ENCODE data around the gene PPIL3. TPM values are rescaled to one million over a fixed set of nuclear protein-coding genes. Genes with fewer than 3 reads are reported as not detected.

The PPIL3 gene
- polyA plus RNA-seq, 1 donor (not counting 4 experiments of a cell fraction or from before 2014, with no cell fraction given) = 84.0 TPM

DNA sequence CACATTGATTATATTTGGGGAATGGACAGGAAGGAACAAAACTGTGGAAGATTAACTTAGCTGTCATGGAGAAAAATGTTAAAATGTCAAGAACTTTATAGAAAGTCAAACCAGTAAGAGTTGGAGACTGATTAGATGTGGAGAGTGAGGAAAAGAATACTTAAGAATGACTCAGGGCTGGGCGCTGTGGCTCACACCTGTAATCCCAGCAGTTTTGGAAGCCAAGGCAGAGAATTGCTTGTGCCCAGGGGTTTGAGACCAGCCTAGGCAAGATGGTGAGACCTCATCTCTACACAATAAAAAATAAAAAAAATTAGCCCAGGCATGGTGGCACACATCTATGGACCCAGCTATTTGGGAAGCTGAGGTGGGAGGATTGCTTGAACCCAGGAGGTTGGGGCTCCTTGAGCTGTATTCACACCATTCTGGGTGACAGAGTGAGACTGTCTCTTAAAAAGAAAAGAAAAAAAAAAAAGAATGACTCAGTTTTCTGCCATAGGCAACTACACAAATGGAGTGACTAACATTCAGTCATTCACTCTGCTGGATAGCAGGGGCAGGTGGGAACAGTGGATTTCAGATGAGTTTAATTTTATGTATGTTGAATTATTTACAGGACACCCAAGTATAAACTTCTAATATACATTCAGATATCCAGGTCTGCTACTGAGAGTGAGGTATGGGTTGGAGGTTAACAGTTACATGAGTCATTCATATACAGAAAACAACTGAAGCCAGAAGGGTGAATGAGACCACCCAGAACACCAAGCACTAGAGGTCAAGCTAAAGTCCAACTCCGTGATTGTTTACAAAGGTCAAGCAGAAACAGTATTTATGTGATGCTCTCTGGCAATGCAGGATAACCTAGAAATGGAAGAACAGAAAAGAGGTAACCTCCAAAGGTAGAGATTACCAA is 40.7 kb upstream of the PPIL3 start:
- peaks cover 10 to 12% of the 10 kb centered on the region in 2 experiments for H3K36me3 ChIP-seq (ENCODE audit: control insufficient read depth in 2 of 2, extremely low read depth in 1 of 2, insufficient read depth in 2 of 2, low read length in 2 of 2)
- no peaks in the 10 kb centered on the region for H4K20me1 ChIP-seq (ENCODE audit: control insufficient read depth, extremely low read depth, insufficient read depth, low read length)

DNA sequence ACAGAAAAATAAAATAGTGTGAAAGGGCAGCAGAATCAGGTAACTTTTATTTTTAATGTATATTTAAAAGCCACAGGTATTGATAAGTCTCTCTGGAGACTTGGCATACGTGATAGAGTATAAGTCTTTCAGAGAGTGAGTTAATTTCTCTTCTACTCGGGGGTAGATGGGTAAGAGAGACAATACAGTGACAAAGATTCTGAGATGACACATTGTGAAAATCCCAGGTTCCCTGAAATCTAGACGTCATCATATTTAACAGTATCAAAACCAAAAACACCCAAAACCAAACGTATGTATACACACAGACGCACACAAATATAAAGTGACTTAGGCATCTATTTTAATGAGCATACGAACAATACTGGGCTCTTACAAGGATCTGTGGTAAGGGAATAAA is 33.6 kb upstream of the PPIL3 start:
- no peaks in the 10 kb centered on the region for H3K4me1 ChIP-seq (ENCODE audit: control insufficient read depth, extremely low read depth, insufficient read depth, low read length)
- H2AFZ ChIP-seq (ENCODE audit: control insufficient read depth, low read length) = no peak overlapping the region
- no peak overlapping the region for H3K27ac ChIP-seq (ENCODE audit: control insufficient read depth, insufficient read depth, low read length)
- H3K36me3 ChIP-seq (ENCODE audit: control insufficient read depth in 2 of 2, extremely low read depth in 1 of 2, insufficient read depth in 2 of 2, low read length in 2 of 2) = peaks cover 9 to 13% of the 10 kb centered on the region in 2 experiments
- FAIRE-seq (no peak), DNase-seq (ENCODE audit: low read depth, low spot score) (no peak)
- no peaks in the 10 kb centered on the region for H4K20me1 ChIP-seq (ENCODE audit: control insufficient read depth, extremely low read depth, insufficient read depth, low read length)
- H3K79me2 ChIP-seq (ENCODE audit: control insufficient read depth, insufficient read depth, low read length) = no peaks in the 10 kb centered on the region
- H3K4me3 ChIP-seq (ENCODE audit: control insufficient read depth in 2 of 3, extremely low read depth in 1 of 3, insufficient read depth in 2 of 3, low read depth in 1 of 3, low read length in 3 of 3) = no peak overlapping the region
- H3K4me2 ChIP-seq (ENCODE audit: control insufficient read depth, extremely low read depth, insufficient read depth, low read depth, low read length) = no peak overlapping the region
- no peak for TF ChIP-seq EZH2 (IDR thresholded peaks at IDR 0.05; ENCODE audit: low read length)
- TF ChIP-seq, protein P1, sequence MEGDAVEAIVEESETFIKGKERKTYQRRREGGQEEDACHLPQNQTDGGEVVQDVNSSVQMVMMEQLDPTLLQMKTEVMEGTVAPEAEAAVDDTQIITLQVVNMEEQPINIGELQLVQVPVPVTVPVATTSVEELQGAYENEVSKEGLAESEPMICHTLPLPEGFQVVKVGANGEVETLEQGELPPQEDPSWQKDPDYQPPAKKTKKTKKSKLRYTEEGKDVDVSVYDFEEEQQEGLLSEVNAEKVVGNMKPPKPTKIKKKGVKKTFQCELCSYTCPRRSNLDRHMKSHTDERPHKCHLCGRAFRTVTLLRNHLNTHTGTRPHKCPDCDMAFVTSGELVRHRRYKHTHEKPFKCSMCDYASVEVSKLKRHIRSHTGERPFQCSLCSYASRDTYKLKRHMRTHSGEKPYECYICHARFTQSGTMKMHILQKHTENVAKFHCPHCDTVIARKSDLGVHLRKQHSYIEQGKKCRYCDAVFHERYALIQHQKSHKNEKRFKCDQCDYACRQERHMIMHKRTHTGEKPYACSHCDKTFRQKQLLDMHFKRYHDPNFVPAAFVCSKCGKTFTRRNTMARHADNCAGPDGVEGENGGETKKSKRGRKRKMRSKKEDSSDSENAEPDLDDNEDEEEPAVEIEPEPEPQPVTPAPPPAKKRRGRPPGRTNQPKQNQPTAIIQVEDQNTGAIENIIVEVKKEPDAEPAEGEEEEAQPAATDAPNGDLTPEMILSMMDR (optimal IDR thresholded peaks at IDR 0.05 in 1 of 3, IDR thresholded peaks at IDR 0.05 in 1 of 3, conservative IDR thresholded peaks at IDR 0.05 in 1 of 3; ENCODE audit: extremely low read depth in 1 of 3, insufficient read depth in 2 of 3, low read length in 3 of 3) = no peak
- H3K9me1 ChIP-seq (ENCODE audit: control insufficient read depth, extremely low read depth, insufficient read depth, low read length) = no peaks in the 10 kb centered on the region
- no peaks in the 10 kb centered on the region for H3K27me3 ChIP-seq (ENCODE audit: control insufficient read depth, extremely low read depth, insufficient read depth, low read length)
- no peaks in the 10 kb centered on the region for H3K9me3 ChIP-seq (ENCODE audit: control insufficient read depth, low read depth, low read length)
- dilution Hi-C loops (cut with MboI; ENCODE audit: extremely low pct_ligation_motif_present, low sequenced_read_pairs) = no loop called here
- no peak overlapping the region for H3K9ac ChIP-seq (ENCODE audit: control insufficient read depth, extremely low read depth, insufficient read depth, low read length)

More for the DNA sequence above, 40.7 kb upstream of the PPIL3 start:
- no peak overlapping the region for H2AFZ ChIP-seq (ENCODE audit: control insufficient read depth, low read length)
- H3K9ac ChIP-seq (ENCODE audit: control insufficient read depth, extremely low read depth, insufficient read depth, low read length) = no peak overlapping the region
- no peaks in the 10 kb centered on the region for H3K9me1 ChIP-seq (ENCODE audit: control insufficient read depth, extremely low read depth, insufficient read depth, low read length)
- H3K27ac ChIP-seq (ENCODE audit: control insufficient read depth, insufficient read depth, low read length) = peak overlapping the region; percentile 30
- no peak overlapping the region for H3K4me2 ChIP-seq (ENCODE audit: control insufficient read depth, extremely low read depth, insufficient read depth, low read depth, low read length)
- H3K79me2 ChIP-seq (ENCODE audit: control insufficient read depth, insufficient read depth, low read length) = no peaks in the 10 kb centered on the region
- H3K4me3 ChIP-seq (ENCODE audit: control insufficient read depth in 2 of 3, extremely low read depth in 1 of 3, insufficient read depth in 2 of 3, low read depth in 1 of 3, low read length in 3 of 3) = no peak overlapping the region
- H3K27me3 ChIP-seq (ENCODE audit: control insufficient read depth, extremely low read depth, insufficient read depth, low read length) = no peaks in the 10 kb centered on the region
- FAIRE-seq (peak; percentile 26), DNase-seq (ENCODE audit: low read depth, low spot score) (no peak)
- dilution Hi-C loops (cut with MboI; ENCODE audit: extremely low pct_ligation_motif_present, low sequenced_read_pairs) = no loop called here
- no peak for TF ChIP-seq EZH2 (IDR thresholded peaks at IDR 0.05; ENCODE audit: low read length)
- TF ChIP-seq, protein P1 (optimal IDR thresholded peaks at IDR 0.05 in 1 of 3, IDR thresholded peaks at IDR 0.05 in 1 of 3, conservative IDR thresholded peaks at IDR 0.05 in 1 of 3; ENCODE audit: extremely low read depth in 1 of 3, insufficient read depth in 2 of 3, low read length in 3 of 3) = no peak
- no peaks in the 10 kb centered on the region for H3K9me3 ChIP-seq (ENCODE audit: control insufficient read depth, low read depth, low read length)
- peaks cover 2% of the 10 kb centered on the region for H3K4me1 ChIP-seq (ENCODE audit: control insufficient read depth, extremely low read depth, insufficient read depth, low read length)
